H1 (cell line): ENCODE results near the gene PPOX. TPM values are rescaled to one million over a fixed set of nuclear protein-coding genes. Genes with fewer than 3 reads are reported as not detected.

Source experiments
- CTCF ChIA-PET: fragments of 300-600 bp; sonication (Branson Sonifier 250); formaldehyde crosslinking; loops from one replicate; lab custom pipeline; 2021; ENCODE audit not compliant: partially characterized antibody; lab: Charles Lee
- POLR2A ChIA-PET: fragments of 300-600 bp; sonication (Branson Sonifier 250); formaldehyde crosslinking; loops from one replicate; lab custom pipeline; 2021; ENCODE audit warnings: inconsistent platforms; ENCODE audit not compliant: partially characterized antibody; lab: Charles Lee
- DNase-seq, 2 experiments: peaks; one replicate each; pipeline versions ENCODE4 v3.0.0 to v3.0.0-alpha.2; 2010 to 2022; ENCODE audit warnings: low spot score in 2 of 2, low read depth in 1 of 2, mixed read lengths in 1 of 2
- FAIRE-seq: peaks from 2 replicates; lab custom pipeline; 2011; peaks lifted over from hg19 to GRCh38; lab: Jason Lieb, UNC
- H2AFZ ChIP-seq: 2 replicates; pipeline ENCODE4 v1.8.1; 2012; ENCODE audit warnings: low read length, inconsistent platforms
- H2AK5ac ChIP-seq: 2 replicates; pipeline ENCODE4 v1.6.1; 2013; ENCODE audit warnings: low read depth, low read length
- H2BK120ac ChIP-seq: replicated peaks from 2 replicates; pipeline ENCODE3; 2013; ENCODE audit warnings: low read depth, low read length, inconsistent platforms
- H2BK12ac ChIP-seq: 2 replicates; pipeline ENCODE4 v1.6.1; 2013; ENCODE audit warnings: low read depth, low read length
- H2BK15ac ChIP-seq: 2 replicates; pipeline ENCODE4 v1.6.1; 2013; ENCODE audit warnings: low read length
- H2BK20ac ChIP-seq: 2 replicates; pipeline ENCODE4 v1.6.1; 2013; ENCODE audit warnings: low read length
- H2BK5ac ChIP-seq: 2 replicates; pipeline ENCODE4 v1.6.1; 2013; ENCODE audit warnings: low read depth, low read length
- H3K14ac ChIP-seq: 2 replicates; pipeline ENCODE4 v1.6.1; 2013; ENCODE audit warnings: inconsistent platforms; ENCODE audit not compliant: insufficient read length
- H3K18ac ChIP-seq: 2 replicates; pipeline ENCODE4 v1.6.1; 2013; ENCODE audit warnings: low read length; ENCODE audit errors: extremely low read depth
- H3K23ac ChIP-seq: 2 replicates; pipeline ENCODE4 v1.6.1; 2013; ENCODE audit warnings: inconsistent platforms; ENCODE audit not compliant: insufficient read length
- H3K23me2 ChIP-seq: 2 replicates; pipeline ENCODE4 v1.6.1; 2013; ENCODE audit warnings: low read depth, low read length
- H3K27ac ChIP-seq: 2 replicates; pipeline ENCODE4 v1.6.1; 2011; ENCODE audit warnings: low read depth, low read length, inconsistent platforms
- H3K27me3 ChIP-seq, 4 experiments: replicated peaks in 1 of 4; 1 replicate in 1 of 4; 2 replicates in 3 of 4; pipeline versions ENCODE4 v1.6.1 to v1.8.1; 2011 to 2013; ENCODE audit warnings: low read length in 3 of 4, mild to moderate bottlenecking in 3 of 4, inconsistent platforms in 2 of 4, mixed read lengths in 2 of 4, moderate library complexity in 1 of 4; ENCODE audit not compliant: control insufficient read depth in 3 of 4, insufficient read depth in 3 of 4; ENCODE audit errors: extremely low read depth in 1 of 4
- H3K36me3 ChIP-seq, 4 experiments: 2 replicates each; pipeline versions ENCODE4 v1.6.1 to v1.8.1; 2011 to 2013; ENCODE audit warnings: mild to moderate bottlenecking in 4 of 4, low read length in 3 of 4, moderate library complexity in 2 of 4, control low read depth in 1 of 4, inconsistent platforms in 1 of 4; ENCODE audit not compliant: insufficient read depth in 4 of 4, control insufficient read depth in 2 of 4
- H3K4ac ChIP-seq: replicated peaks from 2 replicates; pipeline ENCODE3; 2013; ENCODE audit warnings: low read length, low read depth, mixed read lengths, inconsistent platforms; ENCODE audit not compliant: insufficient read length
- H3K4me1 ChIP-seq, 4 experiments: replicated peaks in 1 of 4; 1 replicate in 1 of 4; 2 replicates in 3 of 4; pipeline versions ENCODE4 v1.6.1 to v1.8.1; 2011 to 2013; ENCODE audit warnings: low read length in 3 of 4, inconsistent platforms in 2 of 4, mixed read lengths in 1 of 4; ENCODE audit not compliant: insufficient read depth in 4 of 4, control insufficient read depth in 3 of 4
- H3K4me2 ChIP-seq, 2 experiments: 2 replicates each; pipeline versions ENCODE4 v1.6.1 to v1.8.1; 2011 to 2013; ENCODE audit warnings: low read depth in 2 of 2, low read length in 2 of 2, control low read depth in 1 of 2, inconsistent platforms in 1 of 2, mild to moderate bottlenecking in 1 of 2; ENCODE audit not compliant: insufficient read depth in 1 of 2
- H3K4me3 ChIP-seq, 4 experiments: fragments of 200-600, 300-600 bp in 1 of 4; sonication (generic), shearing (Covaris generic), sonication (Bioruptor Twin) in 1 of 4; 2 replicates each; pipeline versions ENCODE4 v1.5.1 to v1.8.1; 2011 to 2016; ENCODE audit warnings: low read length in 4 of 4, low read depth in 3 of 4, control low read depth in 2 of 4, inconsistent platforms in 2 of 4, mild to moderate bottlenecking in 2 of 4, mixed read lengths in 1 of 4, moderate library complexity in 1 of 4; ENCODE audit not compliant: insufficient read depth in 2 of 4; ENCODE audit errors: extremely low read depth in 1 of 4
- H3K56ac ChIP-seq: replicated peaks from 2 replicates; pipeline ENCODE3; 2013; ENCODE audit warnings: low read depth, mild to moderate bottlenecking, mixed read lengths, low read length, inconsistent platforms; ENCODE audit not compliant: insufficient read length
- H3K79me1 ChIP-seq: 2 replicates; pipeline ENCODE4 v1.6.1; 2013; ENCODE audit warnings: low read depth, low read length, control low read depth
- H3K79me2 ChIP-seq, 2 experiments: 2 replicates each; pipeline versions ENCODE4 v1.6.1 to v1.8.1; 2012 to 2013; ENCODE audit warnings: low read length in 2 of 2, mild to moderate bottlenecking in 2 of 2, inconsistent platforms in 1 of 2; ENCODE audit not compliant: insufficient read depth in 2 of 2, control insufficient read depth in 1 of 2
- H3K9ac ChIP-seq, 4 experiments: replicated peaks in 1 of 4; 1 replicate in 1 of 4; 2 replicates in 3 of 4; pipeline versions ENCODE4 v1.6.1 to v1.8.1; 2011 to 2013; ENCODE audit warnings: low read depth in 3 of 4, low read length in 3 of 4, control low read depth in 2 of 4, mild to moderate bottlenecking in 2 of 4, moderate library complexity in 2 of 4, inconsistent platforms in 1 of 4; ENCODE audit errors: extremely low read depth in 1 of 4
- H3K9me3 ChIP-seq, 2 experiments: 2 replicates each; pipeline versions ENCODE4 v1.6.1 to v1.8.1; 2012 to 2013; ENCODE audit warnings: mild to moderate bottlenecking in 2 of 2, moderate library complexity in 2 of 2, control low read depth in 1 of 2, inconsistent platforms in 1 of 2, low read depth in 1 of 2, low read length in 1 of 2, mixed read lengths in 1 of 2; ENCODE audit not compliant: insufficient read depth in 2 of 2
- H4K20me1 ChIP-seq, 2 experiments: replicated peaks in 1 of 2; 2 replicates each; pipeline versions ENCODE3 to v1.8.1; 2011 to 2013; ENCODE audit warnings: inconsistent platforms in 2 of 2, low read length in 2 of 2, mild to moderate bottlenecking in 1 of 2; ENCODE audit not compliant: insufficient read depth in 2 of 2, control insufficient read depth in 1 of 2
- H4K5ac ChIP-seq: 2 replicates; pipeline ENCODE4 v1.6.1; 2013; ENCODE audit warnings: low read length, low read depth, mixed read lengths, inconsistent platforms; ENCODE audit not compliant: insufficient read length
- H4K8ac ChIP-seq: 2 replicates; pipeline ENCODE4 v1.8.0; 2013; ENCODE audit warnings: mild to moderate bottlenecking, moderate library complexity, low read length, inconsistent platforms; ENCODE audit not compliant: insufficient read depth; ENCODE audit errors: extremely low read depth
- H4K91ac ChIP-seq: replicated peaks from 2 replicates; pipeline ENCODE3; 2013; ENCODE audit warnings: low read length, mixed read lengths, inconsistent platforms; ENCODE audit not compliant: insufficient read length
- KDM1A ChIP-seq: fragments of 200-600, 300-600 bp; sonication (generic); IDR thresholded peaks from 2 replicates; pipeline ENCODE4 v1.7.1; 2016; ENCODE audit warnings: mild to moderate bottlenecking, low read length, borderline replicate concordance
- POLR2AphosphoS5 ChIP-seq: IDR thresholded peaks from 2 replicates; pipeline ENCODE4 v1.6.1; 2011; ENCODE audit warnings: low read depth, low read length
- RAD21 ChIP-seq, 2 experiments: IDR thresholded peaks in 1 of 2; conservative IDR thresholded peaks in 1 of 2; 2 replicates each; pipeline ENCODE4 v1.6.1; 2011; ENCODE audit warnings: low read depth in 2 of 2, low read length in 2 of 2, improper control_type of control experiment in 1 of 2, inconsistent platforms in 1 of 2, mild to moderate bottlenecking in 1 of 2, moderate library complexity in 1 of 2
- RBBP5 ChIP-seq: IDR thresholded peaks from 2 replicates; pipeline ENCODE4 v1.7.1; 2012; ENCODE audit warnings: low read depth, mild to moderate bottlenecking, inconsistent platforms, low read length, moderate library complexity, borderline replicate concordance
- SAP30 ChIP-seq: fragments of 300-600 bp; sonication (generic); IDR thresholded peaks from 2 replicates; pipeline ENCODE4 v1.7.1; 2012; ENCODE audit warnings: low read length, moderate library complexity, mild to moderate bottlenecking, inconsistent platforms; ENCODE audit not compliant: insufficient read depth, insufficient replicate concordance
- SIN3A ChIP-seq, 2 experiments: IDR thresholded peaks in 1 of 2; conservative IDR thresholded peaks in 1 of 2; 2 replicates each; pipeline ENCODE4 v1.6.1; 2011 to 2012; ENCODE audit warnings: low read length in 2 of 2, improper control_type of control experiment in 1 of 2, low read depth in 1 of 2, mild to moderate bottlenecking in 1 of 2
- TBP ChIP-seq: IDR thresholded peaks from 2 replicates; pipeline ENCODE4 v1.6.1; 2011; ENCODE audit warnings: low read depth, low read length, improper control_type of control experiment
- ZNF274 ChIP-seq: IDR thresholded peaks from 2 replicates; pipeline ENCODE4 v1.7.0; 2012; ENCODE audit warnings: low read length, borderline replicate concordance; ENCODE audit errors: extremely low read depth
- WGBS, 2 experiments: shearing (Covaris generic) in 1 of 2; methylation state at CpG; one replicate each; pipeline versions ENCODE4 v1.1.6 to v1.1.7; 2013 to 2015; ENCODE audit warnings: low lambda C conversion rate in 2 of 2, mixed read lengths in 2 of 2, inconsistent platforms in 1 of 2, low coverage in 1 of 2, missing lambda C conversion rate in 1 of 2; ENCODE audit not compliant: insufficient replicate concordance in 2 of 2, insufficient coverage in 1 of 2, insufficient read length in 1 of 2; ENCODE audit errors: extremely low coverage in 1 of 2, missing lambda C conversion rate in 1 of 2; 5-methylcytosine and 5-hydroxymethylcytosine counted together
- polyA plus RNA-seq, 7 experiments: library from polyadenylated mRNA; depleted of rRNA in 3 of 7; stranded (reverse) in 5 of 7; unstranded in 2 of 7; fragments of >200 nt in 5 of 7; fragments of 200-250 nt in 2 of 7; gene quantifications; 1 replicate in 5 of 7; 2 replicates in 1 of 7; 4 replicates in 1 of 7; pipeline versions ENCODE4 v1.2.1 to v1.2.3, GENCODE V29; 2011 to 2013; ENCODE audit warnings: missing spikeins in 2 of 7, mixed read lengths in 2 of 7
- total RNA-seq: library from RNA; stranded (reverse); fragmentation: NEBNext Ultra II Directional; extraction: Animal tissue kit (Norgen Biotek cat#: 25700); gene quantifications from 2 replicates; pipeline ENCODE4 v1.2.1, GENCODE V29; 2021

The PPOX gene
- total and polyA plus RNA-seq, 2 of the 8 experiments (the other 6 are each of a cell fraction or from before 2014, with no cell fraction given), result 39.4 to 40.4 TPM

DNA sequence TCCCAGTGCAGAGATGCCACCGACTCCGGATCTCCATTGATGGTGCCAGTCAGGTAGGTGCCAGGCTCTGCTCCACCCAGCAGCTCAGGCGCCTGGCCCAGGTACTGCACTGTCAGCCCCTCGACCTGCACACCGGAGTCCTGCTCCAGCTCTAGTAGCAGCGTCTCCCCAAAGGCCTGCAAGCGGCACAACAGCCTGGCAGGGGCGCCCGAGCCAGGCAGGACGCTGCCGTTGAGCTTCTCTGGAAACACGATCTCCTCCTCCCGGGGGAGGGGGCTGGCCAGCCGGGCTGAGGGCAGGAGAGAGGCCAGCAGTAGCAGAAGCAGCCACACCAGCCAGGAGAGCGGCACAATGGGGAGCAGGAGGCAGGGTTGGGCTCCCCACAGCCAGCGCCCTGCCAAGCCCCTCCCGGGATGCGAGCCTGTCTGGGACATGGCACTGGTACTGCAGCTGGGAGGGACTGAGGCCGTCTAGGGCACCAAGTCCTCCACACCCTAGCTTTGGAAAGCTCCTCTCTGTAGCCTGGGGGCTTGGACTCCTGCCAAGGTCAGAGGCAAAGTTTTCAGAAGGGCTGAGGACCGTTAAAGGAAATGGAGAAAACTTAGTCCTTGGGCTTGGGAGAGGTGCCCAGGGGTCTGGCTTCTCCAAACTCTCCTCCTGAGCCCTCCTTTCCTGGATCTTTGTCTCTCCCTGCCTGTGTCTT is 32.1 kb downstream of the PPOX start:
- ChIA-PET CTCF (interaction anchor here (0.7 to 17.6 kb wide), 16 partner anchors 9 to 184 kb away, joined by 3 to 427 read pairs (median 4); partner anchors contain the start of genes APOA2, B4GALT3, FCER1G and PCP4L1), POLR2A (interaction anchor here (0.6 to 3.0 kb wide), 16 partner anchors 8 to 211 kb away, joined by 3 to 13 read pairs (median 4); partner anchors contain the start of genes APOA2, B4GALT3, DEDD and PPOX)
- H3K36me3 ChIP-seq, result peaks cover 0 to 3% (median 3%) of the 10 kb centered on the region in 4 experiments; a peak in 4 of 8 replicates
- H2BK12ac ChIP-seq, result peak overlapping the region; percentile 86; the same call in 1 of the 2 replicates
- H3K9me3 ChIP-seq, result no peaks in the 10 kb centered on the region
- H3K14ac ChIP-seq, result no peak overlapping the region
- peak overlapping the region; percentile 84 for H4K91ac ChIP-seq
- DNase-seq, result peak in 1 of 2 experiments; percentile 78
- H3K23ac ChIP-seq, result no peak overlapping the region
- H3K9ac ChIP-seq, result peak overlapping the region in 2 of 4 experiments; percentile 31 to 47; a peak in 4 of 7 replicates
- H2BK20ac ChIP-seq, result peak overlapping the region; percentile 6; the same call in 1 of the 2 replicates
- peak overlapping the region; percentile 43 for H3K56ac ChIP-seq
- H4K5ac ChIP-seq, result peak overlapping the region; percentile 49
- no peak overlapping the region for H2BK120ac ChIP-seq
- H3K79me1 ChIP-seq, result peaks cover 7% of the 10 kb centered on the region; the same call in 1 of the 2 replicates
- H2AK5ac ChIP-seq, result peak overlapping the region; percentile 89
- peaks cover 0 to 12% of the 10 kb centered on the region in 2 experiments; a peak in 2 of 4 replicates for H3K79me2 ChIP-seq
- H3K4me3 ChIP-seq, result peak overlapping the region; percentile 13 to 51 (median 44); a peak in 7 of 8 replicates
- 20% methylated on average over 20 of the region's 20 CpGs; no CpG with 5 or more reads in 1 of the 2 experiments for WGBS, 2 experiments
- H3K4me2 ChIP-seq, result peak overlapping the region; percentile 67 to 80
- peak overlapping the region; percentile 90 for H3K18ac ChIP-seq
- peak overlapping the region; percentile 75; the same call in 1 of the 2 replicates for H2BK5ac ChIP-seq
- H3K23me2 ChIP-seq, result peaks cover 13% of the 10 kb centered on the region
- peaks cover 23 to 54% (median 48%) of the 10 kb centered on the region in 4 experiments for H3K4me1 ChIP-seq
- H2BK15ac ChIP-seq, result peak overlapping the region; percentile 97; the same call in 1 of the 2 replicates
- H3K27ac ChIP-seq, result peak overlapping the region; percentile 9; the same call in 1 of the 2 replicates
- H2AFZ ChIP-seq, result no peak overlapping the region
- H4K20me1 ChIP-seq, result no peaks in the 10 kb centered on the region
- peak overlapping the region; percentile 38 for H3K4ac ChIP-seq
- no peak for FAIRE-seq
- H3K27me3 ChIP-seq, result no peaks in the 10 kb centered on the region
- peak overlapping the region; percentile 22; the same call in 1 of the 2 replicates for H4K8ac ChIP-seq
- TF ChIP-seq KDM1A (no peak), SIN3A (conservative IDR thresholded peaks at IDR 0.05 in 1 of 2, IDR thresholded peaks at IDR 0.05 in 1 of 2; ENCODE audit: low read depth in 1 of 2, low read length in 2 of 2) (peak in 1 of 2 experiments; percentile 32; a peak in 1 of 4 replicates), RBBP5 (0 out of 2 replicates have a peak, but pooled peaks have one; percentile 67), POLR2AphosphoS5 (peak; percentile 34), ZNF274 (no peak), SAP30 (no peak), RAD21 (IDR thresholded peaks at IDR 0.05 in 1 of 2, conservative IDR thresholded peaks at IDR 0.05 in 1 of 2; ENCODE audit: low read depth in 2 of 2, low read length in 2 of 2) (peak; percentile 20 to 55; a peak in 3 of 4 replicates), TBP (peak; percentile 36; the same call in 1 of the 2 replicates)
